Stimulated activated memory B cell treated with anti-CD40 and anti-IgM and Interleukin-4, amounts not matched to agents 10 μg/mL and 1 μg/mL and 100 μg/mL, for 72 hours (primary cell): ENCODE measurements around the gene RAB3C.

Experiments used
- ATAC-seq: fragments of 150-1000 bp; cut with Tn5 transposase; 2 replicates; pipeline ENCODE4 v1.10.0; 2021
- H3K27ac Mint-ChIP-seq: one replicate; pipeline ENCODE4 v1.8.0; 2022; ENCODE audit warnings: mild to moderate bottlenecking, mixed read lengths
- H3K27me3 Mint-ChIP-seq: one replicate; pipeline ENCODE4 v1.8.0; 2022; ENCODE audit warnings: mixed read lengths
- H3K36me3 Mint-ChIP-seq: one replicate; pipeline ENCODE4 v1.8.0; 2022; ENCODE audit warnings: mixed read lengths
- H3K4me1 Mint-ChIP-seq: one replicate; pipeline ENCODE4 v1.8.0; 2022; ENCODE audit warnings: mixed read lengths
- H3K4me3 Mint-ChIP-seq: one replicate; pipeline ENCODE4 v1.8.0; 2022; ENCODE audit warnings: mild to moderate bottlenecking, moderate library complexity, mixed read lengths
- H3K9me3 Mint-ChIP-seq: one replicate; pipeline ENCODE4 v1.8.0; 2022; ENCODE audit warnings: mixed read lengths

RAB3C gene

DNA sequence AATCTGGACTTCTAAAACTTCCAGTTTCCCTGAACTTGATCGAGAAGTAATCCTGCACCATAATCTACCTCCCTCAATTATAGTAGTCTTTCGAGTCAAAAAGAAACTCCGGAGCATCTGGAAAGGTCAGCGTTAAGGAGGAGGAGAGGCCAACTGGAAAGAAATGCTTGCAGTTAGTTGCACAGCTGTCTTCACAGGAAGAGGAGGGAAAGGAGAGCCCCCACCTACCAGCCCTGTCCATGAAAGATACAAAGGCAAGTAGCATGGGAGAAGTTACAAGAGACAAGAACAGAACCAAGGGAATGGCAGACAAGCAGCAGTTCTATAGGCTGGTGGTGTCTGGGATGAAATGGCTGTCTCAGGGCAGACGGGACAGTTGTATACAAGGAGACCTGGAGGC, 170.6 kb downstream of the RAB3C start:
- H3K4me1 Mint-ChIP-seq = no peaks in the 10 kb centered on the region
- no peak overlapping the region for H3K4me3 Mint-ChIP-seq
- no peaks in the 10 kb centered on the region for H3K9me3 Mint-ChIP-seq
- H3K27me3 Mint-ChIP-seq = no peaks in the 10 kb centered on the region
- no peak for ATAC-seq
- no peak overlapping the region for H3K27ac Mint-ChIP-seq
- no peaks in the 10 kb centered on the region for H3K36me3 Mint-ChIP-seq

DNA sequence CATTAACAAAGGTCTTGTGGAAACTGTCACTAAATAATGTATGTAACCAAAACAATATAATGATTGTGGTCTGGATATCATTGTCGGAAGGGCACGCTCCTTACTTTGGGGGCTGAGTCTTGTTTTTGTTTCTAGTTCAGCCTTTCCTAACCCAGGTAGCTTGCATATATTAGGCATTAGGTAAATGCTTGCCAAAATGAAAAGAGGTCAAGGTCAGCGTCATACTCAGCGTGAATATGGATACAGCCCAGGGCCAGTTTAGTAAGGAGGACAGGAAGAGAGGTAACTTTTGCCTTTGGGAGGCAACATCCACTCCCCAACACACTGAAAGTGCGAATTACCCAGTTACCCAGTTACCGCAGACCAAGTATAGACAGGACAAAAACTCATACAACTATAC, 171.4 kb downstream of the RAB3C start:
- H3K9me3 Mint-ChIP-seq = no peaks in the 10 kb centered on the region
- H3K27ac Mint-ChIP-seq = no peak overlapping the region
- H3K27me3 Mint-ChIP-seq = no peaks in the 10 kb centered on the region
- ATAC-seq = no peak
- H3K4me1 Mint-ChIP-seq = peaks cover 7% of the 10 kb centered on the region
- H3K4me3 Mint-ChIP-seq = no peak overlapping the region
- no peaks in the 10 kb centered on the region for H3K36me3 Mint-ChIP-seq

GRCh38 chr5:58755397-58755796, 172.5 kb downstream of the RAB3C start:
- Mint-ChIP-seq H3K4me3 (no peak overlapping the region), H3K4me1 (peaks cover 18% of the 10 kb centered on the region), H3K36me3 (no peaks in the 10 kb centered on the region), H3K27ac (no peak overlapping the region), H3K27me3 (no peaks in the 10 kb centered on the region), H3K9me3 (no peaks in the 10 kb centered on the region)
- ATAC-seq = peak; percentile 34

- no peaks in the 10 kb centered on the region for H3K9me3 Mint-ChIP-seq
- peaks cover 24% of the 10 kb centered on the region for H3K4me1 Mint-ChIP-seq
- H3K36me3 Mint-ChIP-seq = no peaks in the 10 kb centered on the region
- no peaks in the 10 kb centered on the region for H3K27me3 Mint-ChIP-seq
- ATAC-seq = peak; percentile 59
- H3K27ac Mint-ChIP-seq = peak overlapping the region; percentile 66
- peak overlapping the region; percentile 66 for H3K4me3 Mint-ChIP-seq
These were observed 176.9 kb downstream of the RAB3C start for GRCh38 chr5:58759745-58760144.

GRCh38 chr5:58760222-58760621, 177.3 kb downstream of the RAB3C start:
- peak overlapping the region; percentile 66 for H3K27ac Mint-ChIP-seq
- no peaks in the 10 kb centered on the region for H3K9me3 Mint-ChIP-seq
- H3K27me3 Mint-ChIP-seq = no peaks in the 10 kb centered on the region
- peaks cover 24% of the 10 kb centered on the region for H3K4me1 Mint-ChIP-seq
- H3K4me3 Mint-ChIP-seq = peak overlapping the region; percentile 66
- no peak for ATAC-seq
- H3K36me3 Mint-ChIP-seq = no peaks in the 10 kb centered on the region

- H3K27ac Mint-ChIP-seq = no peak overlapping the region
- H3K27me3 Mint-ChIP-seq = no peaks in the 10 kb centered on the region
- no peaks in the 10 kb centered on the region for H3K9me3 Mint-ChIP-seq
- no peak for ATAC-seq
- no peak overlapping the region for H3K4me3 Mint-ChIP-seq
- H3K36me3 Mint-ChIP-seq = no peaks in the 10 kb centered on the region
- peaks cover 24% of the 10 kb centered on the region for H3K4me1 Mint-ChIP-seq
These were observed 178.5 kb downstream of the RAB3C start for GRCh38 chr5:58761407-58761806.

GRCh38 chr5:58763390-58763789, 180.5 kb downstream of the RAB3C start:
- ATAC-seq = no peak
- Mint-ChIP-seq H3K4me3 (no peak overlapping the region), H3K9me3 (no peaks in the 10 kb centered on the region), H3K27me3 (no peaks in the 10 kb centered on the region), H3K36me3 (no peaks in the 10 kb centered on the region), H3K27ac (no peak overlapping the region), H3K4me1 (peaks cover 24% of the 10 kb centered on the region)

GRCh38 chr5:58764199-58764598, 181.3 kb downstream of the RAB3C start:
- no peak for ATAC-seq

DNA sequence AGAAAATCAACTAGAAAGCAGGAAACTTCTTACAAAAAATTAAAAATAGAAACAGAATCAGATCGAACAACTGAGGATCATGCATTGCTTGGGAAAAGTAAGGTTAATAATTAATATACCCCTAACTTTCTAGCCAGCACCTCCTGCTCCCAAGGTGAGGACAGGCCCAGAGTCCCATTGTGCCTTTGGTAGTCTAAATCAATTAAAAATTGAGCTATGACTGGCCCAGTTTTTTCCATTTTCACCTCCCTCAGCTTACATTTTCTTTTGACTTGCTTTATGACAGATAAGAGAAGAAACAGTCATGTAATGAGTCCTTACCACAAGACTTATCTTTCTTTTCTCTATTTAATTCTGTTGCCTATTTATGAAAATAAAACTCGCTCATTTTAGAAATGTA, 182.2 kb downstream of the RAB3C start:
- Mint-ChIP-seq H3K27me3 (no peaks in the 10 kb centered on the region), H3K4me1 (peaks cover 9% of the 10 kb centered on the region), H3K9me3 (no peaks in the 10 kb centered on the region), H3K4me3 (no peak overlapping the region), H3K27ac (no peak overlapping the region), H3K36me3 (no peaks in the 10 kb centered on the region)
- no peak for ATAC-seq

More at GRCh38 chr5:58764199-58764598, 181.3 kb downstream of the RAB3C start:
- H3K27ac Mint-ChIP-seq = no peak overlapping the region
- no peaks in the 10 kb centered on the region for H3K9me3 Mint-ChIP-seq
- H3K27me3 Mint-ChIP-seq = no peaks in the 10 kb centered on the region
- peaks cover 18% of the 10 kb centered on the region for H3K4me1 Mint-ChIP-seq
- H3K4me3 Mint-ChIP-seq = no peak overlapping the region
- H3K36me3 Mint-ChIP-seq = no peaks in the 10 kb centered on the region

- no peaks in the 10 kb centered on the region for H3K4me1 Mint-ChIP-seq
- H3K27ac Mint-ChIP-seq = no peak overlapping the region
- H3K4me3 Mint-ChIP-seq = no peak overlapping the region
- no peaks in the 10 kb centered on the region for H3K27me3 Mint-ChIP-seq
- no peaks in the 10 kb centered on the region for H3K9me3 Mint-ChIP-seq
- H3K36me3 Mint-ChIP-seq = no peaks in the 10 kb centered on the region
- ATAC-seq = no peak
These were observed 184.2 kb downstream of the RAB3C start for GRCh38 chr5:58767104-58767503.

DNA sequence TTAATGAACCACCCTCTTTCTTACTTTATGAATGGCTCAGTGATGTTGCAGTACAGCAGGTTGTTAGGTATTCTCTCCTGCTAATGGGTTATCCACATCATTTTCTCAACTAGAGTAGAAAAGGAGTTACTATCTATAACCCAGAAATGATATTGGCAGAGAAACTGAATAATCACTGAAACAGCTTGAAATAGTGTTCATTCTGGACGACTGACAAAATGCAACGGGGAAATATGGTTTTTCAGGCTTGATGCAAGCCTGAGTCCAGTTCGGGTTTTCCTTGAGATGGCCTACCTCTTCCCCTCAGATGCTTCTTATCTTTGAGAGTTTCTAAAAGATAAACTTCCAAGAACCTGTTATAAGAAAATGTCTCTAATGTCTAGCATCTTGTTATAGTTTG, 187.3 kb downstream of the RAB3C start:
- ATAC-seq = no peak
- H3K4me3 Mint-ChIP-seq = no peak overlapping the region

GRCh38 chr5:58771796-58772195, 188.9 kb downstream of the RAB3C start:
- no peaks in the 10 kb centered on the region for H3K9me3 Mint-ChIP-seq
- no peak overlapping the region for H3K4me3 Mint-ChIP-seq
- no peaks in the 10 kb centered on the region for H3K27me3 Mint-ChIP-seq
- peaks cover 20% of the 10 kb centered on the region for H3K4me1 Mint-ChIP-seq
- no peak overlapping the region for H3K27ac Mint-ChIP-seq
- H3K36me3 Mint-ChIP-seq = no peaks in the 10 kb centered on the region
- no peak for ATAC-seq

More for the DNA sequence above, 187.3 kb downstream of the RAB3C start:
- Mint-ChIP-seq H3K9me3 (no peaks in the 10 kb centered on the region), H3K27ac (no peak overlapping the region), H3K27me3 (no peaks in the 10 kb centered on the region), H3K36me3 (no peaks in the 10 kb centered on the region), H3K4me1 (peaks cover 7% of the 10 kb centered on the region)

- Mint-ChIP-seq H3K4me1 (peaks cover 20% of the 10 kb centered on the region), H3K27me3 (no peaks in the 10 kb centered on the region), H3K9me3 (no peaks in the 10 kb centered on the region), H3K4me3 (no peak overlapping the region), H3K36me3 (no peaks in the 10 kb centered on the region), H3K27ac (no peak overlapping the region)
- ATAC-seq = no peak
These were observed 191.0 kb downstream of the RAB3C start for GRCh38 chr5:58773744-58774441.

GRCh38 chr5:58774937-58775336, 192.1 kb downstream of the RAB3C start:
- H3K4me3 Mint-ChIP-seq = no peak overlapping the region
- peak; percentile 52 for ATAC-seq
- no peaks in the 10 kb centered on the region for H3K36me3 Mint-ChIP-seq
- H3K27me3 Mint-ChIP-seq = no peaks in the 10 kb centered on the region
- no peaks in the 10 kb centered on the region for H3K9me3 Mint-ChIP-seq
- H3K27ac Mint-ChIP-seq = no peak overlapping the region
- H3K4me1 Mint-ChIP-seq = peaks cover 20% of the 10 kb centered on the region

- Mint-ChIP-seq H3K27ac (peak overlapping the region; percentile 3), H3K4me1 (peaks cover 20% of the 10 kb centered on the region), H3K27me3 (no peaks in the 10 kb centered on the region), H3K36me3 (no peaks in the 10 kb centered on the region), H3K4me3 (no peak overlapping the region), H3K9me3 (no peaks in the 10 kb centered on the region)
- ATAC-seq = peak; percentile 92
These were observed 192.9 kb downstream of the RAB3C start for GRCh38 chr5:58775701-58776262.

GRCh38 chr5:58776559-58776958, 193.7 kb downstream of the RAB3C start:
- Mint-ChIP-seq H3K27me3 (no peaks in the 10 kb centered on the region), H3K9me3 (no peaks in the 10 kb centered on the region), H3K4me3 (no peak overlapping the region), H3K4me1 (peaks cover 20% of the 10 kb centered on the region), H3K36me3 (no peaks in the 10 kb centered on the region), H3K27ac (peak overlapping the region; percentile 3)
- no peak for ATAC-seq
